ENCODE results near the gene MYL11.

DNA sequence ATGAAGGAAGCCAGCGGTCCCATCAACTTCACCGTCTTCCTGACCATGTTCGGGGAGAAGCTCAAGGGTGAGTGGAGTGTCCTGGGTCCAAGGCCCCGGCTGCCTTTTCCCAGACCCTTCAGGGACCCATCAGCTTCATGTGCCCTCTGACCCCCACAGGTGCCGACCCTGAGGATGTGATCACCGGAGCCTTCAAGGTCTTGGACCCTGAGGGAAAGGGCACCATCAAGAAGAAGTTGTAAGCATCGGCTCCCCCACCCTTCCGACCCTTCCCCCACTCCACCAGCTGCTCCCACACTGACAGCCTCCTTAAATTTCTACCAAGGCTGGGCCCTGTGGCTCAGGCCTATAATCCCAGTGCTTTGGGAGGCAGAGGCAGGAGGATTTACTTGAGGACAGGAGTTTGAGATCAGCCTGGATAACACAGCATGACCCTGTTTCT is 1.9 kb downstream of the MYL11 start:
- TF ChIP-seq SP1 (IDR thresholded peaks at IDR 0.05): no peak
- TF ChIP-seq, protein P1, sequence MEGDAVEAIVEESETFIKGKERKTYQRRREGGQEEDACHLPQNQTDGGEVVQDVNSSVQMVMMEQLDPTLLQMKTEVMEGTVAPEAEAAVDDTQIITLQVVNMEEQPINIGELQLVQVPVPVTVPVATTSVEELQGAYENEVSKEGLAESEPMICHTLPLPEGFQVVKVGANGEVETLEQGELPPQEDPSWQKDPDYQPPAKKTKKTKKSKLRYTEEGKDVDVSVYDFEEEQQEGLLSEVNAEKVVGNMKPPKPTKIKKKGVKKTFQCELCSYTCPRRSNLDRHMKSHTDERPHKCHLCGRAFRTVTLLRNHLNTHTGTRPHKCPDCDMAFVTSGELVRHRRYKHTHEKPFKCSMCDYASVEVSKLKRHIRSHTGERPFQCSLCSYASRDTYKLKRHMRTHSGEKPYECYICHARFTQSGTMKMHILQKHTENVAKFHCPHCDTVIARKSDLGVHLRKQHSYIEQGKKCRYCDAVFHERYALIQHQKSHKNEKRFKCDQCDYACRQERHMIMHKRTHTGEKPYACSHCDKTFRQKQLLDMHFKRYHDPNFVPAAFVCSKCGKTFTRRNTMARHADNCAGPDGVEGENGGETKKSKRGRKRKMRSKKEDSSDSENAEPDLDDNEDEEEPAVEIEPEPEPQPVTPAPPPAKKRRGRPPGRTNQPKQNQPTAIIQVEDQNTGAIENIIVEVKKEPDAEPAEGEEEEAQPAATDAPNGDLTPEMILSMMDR (IDR thresholded peaks at IDR 0.05; ENCODE audit: low read depth, low read length, missing input control): no peak
- TF ChIP-seq, protein P2, sequence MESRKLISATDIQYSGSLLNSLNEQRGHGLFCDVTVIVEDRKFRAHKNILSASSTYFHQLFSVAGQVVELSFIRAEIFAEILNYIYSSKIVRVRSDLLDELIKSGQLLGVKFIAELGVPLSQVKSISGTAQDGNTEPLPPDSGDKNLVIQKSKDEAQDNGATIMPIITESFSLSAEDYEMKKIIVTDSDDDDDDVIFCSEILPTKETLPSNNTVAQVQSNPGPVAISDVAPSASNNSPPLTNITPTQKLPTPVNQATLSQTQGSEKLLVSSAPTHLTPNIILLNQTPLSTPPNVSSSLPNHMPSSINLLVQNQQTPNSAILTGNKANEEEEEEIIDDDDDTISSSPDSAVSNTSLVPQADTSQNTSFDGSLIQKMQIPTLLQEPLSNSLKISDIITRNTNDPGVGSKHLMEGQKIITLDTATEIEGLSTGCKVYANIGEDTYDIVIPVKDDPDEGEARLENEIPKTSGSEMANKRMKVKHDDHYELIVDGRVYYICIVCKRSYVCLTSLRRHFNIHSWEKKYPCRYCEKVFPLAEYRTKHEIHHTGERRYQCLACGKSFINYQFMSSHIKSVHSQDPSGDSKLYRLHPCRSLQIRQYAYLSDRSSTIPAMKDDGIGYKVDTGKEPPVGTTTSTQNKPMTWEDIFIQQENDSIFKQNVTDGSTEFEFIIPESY (IDR thresholded peaks at IDR 0.05): no peak
- TF ChIP-seq HNF4A (conservative IDR thresholded peaks at IDR 0.05): no peak
- TF ChIP-seq RAD21 (IDR thresholded peaks at IDR 0.05): no peak
- TF ChIP-seq RXRA (IDR thresholded peaks at IDR 0.05): no peak
- TF ChIP-seq, protein P3, sequence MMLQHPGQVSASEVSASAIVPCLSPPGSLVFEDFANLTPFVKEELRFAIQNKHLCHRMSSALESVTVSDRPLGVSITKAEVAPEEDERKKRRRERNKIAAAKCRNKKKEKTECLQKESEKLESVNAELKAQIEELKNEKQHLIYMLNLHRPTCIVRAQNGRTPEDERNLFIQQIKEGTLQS (IDR thresholded peaks at IDR 0.05): no peak
- TF ChIP-seq, protein P4, sequence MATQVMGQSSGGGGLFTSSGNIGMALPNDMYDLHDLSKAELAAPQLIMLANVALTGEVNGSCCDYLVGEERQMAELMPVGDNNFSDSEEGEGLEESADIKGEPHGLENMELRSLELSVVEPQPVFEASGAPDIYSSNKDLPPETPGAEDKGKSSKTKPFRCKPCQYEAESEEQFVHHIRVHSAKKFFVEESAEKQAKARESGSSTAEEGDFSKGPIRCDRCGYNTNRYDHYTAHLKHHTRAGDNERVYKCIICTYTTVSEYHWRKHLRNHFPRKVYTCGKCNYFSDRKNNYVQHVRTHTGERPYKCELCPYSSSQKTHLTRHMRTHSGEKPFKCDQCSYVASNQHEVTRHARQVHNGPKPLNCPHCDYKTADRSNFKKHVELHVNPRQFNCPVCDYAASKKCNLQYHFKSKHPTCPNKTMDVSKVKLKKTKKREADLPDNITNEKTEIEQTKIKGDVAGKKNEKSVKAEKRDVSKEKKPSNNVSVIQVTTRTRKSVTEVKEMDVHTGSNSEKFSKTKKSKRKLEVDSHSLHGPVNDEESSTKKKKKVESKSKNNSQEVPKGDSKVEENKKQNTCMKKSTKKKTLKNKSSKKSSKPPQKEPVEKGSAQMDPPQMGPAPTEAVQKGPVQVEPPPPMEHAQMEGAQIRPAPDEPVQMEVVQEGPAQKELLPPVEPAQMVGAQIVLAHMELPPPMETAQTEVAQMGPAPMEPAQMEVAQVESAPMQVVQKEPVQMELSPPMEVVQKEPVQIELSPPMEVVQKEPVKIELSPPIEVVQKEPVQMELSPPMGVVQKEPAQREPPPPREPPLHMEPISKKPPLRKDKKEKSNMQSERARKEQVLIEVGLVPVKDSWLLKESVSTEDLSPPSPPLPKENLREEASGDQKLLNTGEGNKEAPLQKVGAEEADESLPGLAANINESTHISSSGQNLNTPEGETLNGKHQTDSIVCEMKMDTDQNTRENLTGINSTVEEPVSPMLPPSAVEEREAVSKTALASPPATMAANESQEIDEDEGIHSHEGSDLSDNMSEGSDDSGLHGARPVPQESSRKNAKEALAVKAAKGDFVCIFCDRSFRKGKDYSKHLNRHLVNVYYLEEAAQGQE (IDR thresholded peaks at IDR 0.05): no peak
- no peak for TF ChIP-seq HNF4G (IDR thresholded peaks at IDR 0.05)

All from liver (tissue), 3 donors.